ENCODE results near the gene ANO2.
"Not testable (repeated sequence)": the region's sequence is repeated elsewhere in the genome, so short reads cannot be mapped to it uniquely, and the experiment has no call there.

Gene ANO2

DNA sequence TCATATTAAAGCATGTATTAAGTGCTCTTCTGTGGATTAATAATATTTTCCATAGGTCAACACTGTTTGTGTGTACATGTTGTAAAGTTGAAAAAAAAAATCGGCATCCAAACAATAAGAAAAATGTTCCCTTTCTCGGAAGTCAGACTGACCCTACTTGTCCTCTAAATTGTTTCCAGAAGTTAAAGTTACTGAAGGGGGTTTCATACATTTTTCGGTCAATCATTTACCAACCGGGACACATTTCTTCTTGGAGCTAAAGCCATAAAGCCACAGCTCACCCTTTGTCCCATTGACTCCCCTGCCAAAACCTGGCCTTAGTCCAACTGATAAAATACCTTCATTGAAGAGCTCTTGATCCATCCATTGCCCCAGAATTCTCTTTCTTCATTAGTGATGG, 230.0 kb downstream of the ANO2 start:
- no peak for DNase-seq

DNA sequence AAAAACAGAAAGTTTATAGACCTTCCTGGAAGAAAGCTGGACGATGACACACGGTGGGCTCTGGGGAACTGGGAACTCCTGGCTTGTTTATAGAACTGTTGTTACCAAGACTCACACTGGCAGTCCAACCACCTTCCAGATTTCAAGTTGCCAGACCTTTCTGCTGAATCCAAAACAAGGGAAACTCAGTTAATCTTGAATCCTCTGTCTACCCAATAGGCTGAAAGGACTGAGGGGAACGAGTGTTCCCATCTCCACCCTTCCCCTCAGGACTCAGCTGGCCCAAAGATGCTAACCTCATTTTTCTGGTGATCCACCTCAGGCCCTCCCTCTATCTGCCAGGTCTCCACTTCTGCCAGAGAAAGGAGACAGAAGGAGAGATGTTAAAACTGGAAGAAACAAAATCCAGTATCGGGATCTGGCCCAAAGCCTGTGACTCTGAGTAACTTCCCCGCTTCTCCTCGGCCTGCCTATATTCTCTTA, 231.4 kb downstream of the ANO2 start:
- no peak for DNase-seq

DNA sequence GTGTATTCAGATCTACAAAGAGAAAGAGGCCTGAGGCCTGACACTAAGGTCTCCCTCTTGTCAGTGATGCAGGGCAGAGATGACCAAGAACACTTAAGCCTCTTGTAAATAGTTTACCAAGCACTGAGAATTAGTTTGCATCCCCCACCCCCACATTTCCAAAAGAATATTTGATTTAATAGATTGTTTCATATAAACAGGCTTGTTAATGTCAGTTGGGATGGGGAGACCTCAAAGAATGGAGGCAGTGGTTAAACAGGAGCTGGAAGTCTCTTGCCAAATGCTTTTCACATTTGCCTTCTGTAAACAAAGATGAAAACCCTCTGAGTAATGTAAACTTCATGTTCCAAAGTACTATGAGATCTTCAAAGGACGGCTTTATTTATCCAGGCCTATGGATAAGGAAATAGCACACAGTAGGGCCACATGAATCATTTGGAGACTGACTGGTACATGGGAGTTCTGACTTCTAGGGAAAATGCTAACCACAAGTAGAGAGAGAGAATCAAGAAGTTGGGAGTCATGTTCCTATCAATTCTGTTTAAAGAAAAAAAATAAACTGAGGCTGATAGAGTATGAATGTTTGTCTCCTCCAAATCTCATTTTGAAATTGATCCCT, 234.7 kb downstream of the ANO2 start:
- no peak for DNase-seq

DNA sequence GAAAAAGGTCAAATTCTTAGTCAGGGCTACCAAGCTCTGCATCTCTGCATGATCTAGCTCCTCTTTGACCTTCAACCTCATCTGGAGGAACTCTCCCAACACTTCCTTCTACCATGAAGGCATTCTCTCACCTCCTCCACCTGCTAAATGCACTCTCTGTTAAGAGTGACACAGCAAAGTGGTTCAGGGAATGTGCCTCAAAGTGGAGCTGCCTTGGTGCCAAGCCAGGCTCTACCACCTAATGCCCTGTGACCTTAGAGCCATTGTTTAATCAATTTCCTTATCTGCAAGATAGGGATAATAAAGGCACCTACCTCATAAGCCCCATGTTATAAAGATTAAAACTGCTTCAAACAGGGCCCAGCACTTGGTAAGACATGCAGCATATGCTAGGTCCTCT, 236.7 kb downstream of the ANO2 start:
- DNase-seq: no peak

DNA sequence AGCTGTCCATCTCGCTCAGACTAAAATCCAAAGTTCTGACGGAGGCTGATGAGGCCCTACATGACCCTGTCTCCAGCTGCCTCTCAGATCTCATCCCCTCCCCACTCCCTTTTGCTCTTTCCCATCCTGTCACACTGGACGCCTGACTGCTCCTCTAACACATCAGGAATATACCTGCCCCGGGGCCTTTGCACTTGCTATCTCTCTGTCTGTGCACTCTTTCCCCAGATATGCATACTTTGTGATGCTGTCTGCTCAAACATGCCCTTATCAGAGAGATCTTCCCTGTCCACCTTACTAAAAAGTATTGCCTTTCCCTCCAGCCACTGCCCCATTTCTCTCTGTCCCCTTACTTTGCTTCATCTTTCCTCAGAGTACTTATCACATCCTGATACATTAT, 238.8 kb downstream of the ANO2 start:
- DNase-seq: no peak

DNA sequence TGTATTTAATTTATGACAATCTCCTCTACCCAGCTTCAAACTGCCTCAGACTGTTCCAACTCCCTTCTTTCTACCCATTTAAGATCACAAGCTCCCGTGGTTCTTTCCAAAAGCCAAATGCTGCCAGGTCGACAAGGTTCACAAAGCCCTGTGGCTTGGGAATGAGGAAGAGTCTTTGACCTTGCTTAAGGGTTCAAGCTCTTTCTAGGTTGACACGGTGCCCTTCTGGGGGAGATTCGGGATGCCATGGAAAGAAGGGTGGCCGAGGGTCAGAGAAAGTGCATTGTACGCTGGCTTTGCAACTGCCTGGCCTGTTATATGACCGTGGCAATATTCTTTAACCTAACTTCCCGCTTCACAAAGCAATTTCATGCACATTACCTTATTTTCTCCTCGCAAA, 239.3 kb downstream of the ANO2 start:
- no peak for DNase-seq

DNA sequence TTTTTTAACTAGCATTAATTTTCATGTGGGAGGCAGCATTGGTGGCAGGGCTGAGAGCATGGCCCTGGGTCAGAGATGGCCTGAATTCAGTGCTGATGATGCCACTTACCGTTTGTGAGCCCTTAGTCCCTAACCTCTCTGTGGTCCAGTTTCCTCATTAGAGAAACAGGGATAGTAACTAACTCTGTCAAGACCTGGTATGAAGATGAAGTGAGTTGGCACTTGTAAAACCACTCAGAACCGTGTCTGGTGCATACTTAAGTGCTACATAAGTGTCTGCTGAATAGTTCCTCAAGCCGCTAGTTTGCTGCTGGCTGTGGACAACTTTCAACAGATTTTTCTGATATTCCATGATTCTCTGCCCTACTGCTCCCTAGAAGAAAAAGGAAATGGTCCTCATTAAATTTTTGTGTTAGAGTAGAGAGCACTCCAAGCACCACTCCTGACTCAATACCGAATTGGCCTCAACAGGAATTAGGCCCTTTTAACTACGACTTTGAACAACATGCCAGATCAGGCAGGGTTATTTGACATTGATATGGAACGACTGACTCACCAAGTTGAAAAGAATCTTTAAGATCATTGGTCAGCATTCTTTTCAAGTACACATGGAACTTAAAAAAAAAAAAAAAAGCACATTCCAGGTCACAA, 250.2 kb downstream of the ANO2 start:
- no peak for DNase-seq

DNA sequence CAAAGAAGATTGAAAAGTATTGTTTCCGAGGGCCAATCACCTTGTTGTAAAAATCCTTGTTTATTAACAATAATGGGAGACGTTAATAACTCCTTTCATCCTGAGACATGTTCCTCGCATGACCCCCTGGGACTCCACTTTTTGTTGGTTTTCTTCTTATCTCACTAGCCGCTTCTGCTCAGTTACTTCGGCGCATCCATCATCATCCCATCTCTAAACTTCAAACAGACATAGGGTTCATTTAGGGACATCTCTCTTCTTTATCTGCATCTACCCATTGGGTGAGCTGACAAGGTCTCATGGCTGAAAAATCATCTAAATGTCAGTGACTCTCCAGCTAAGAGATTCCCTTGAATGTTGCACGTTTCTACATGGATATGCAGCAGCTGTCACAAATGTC, 252.2 kb downstream of the ANO2 start:
- no peak for DNase-seq

DNA sequence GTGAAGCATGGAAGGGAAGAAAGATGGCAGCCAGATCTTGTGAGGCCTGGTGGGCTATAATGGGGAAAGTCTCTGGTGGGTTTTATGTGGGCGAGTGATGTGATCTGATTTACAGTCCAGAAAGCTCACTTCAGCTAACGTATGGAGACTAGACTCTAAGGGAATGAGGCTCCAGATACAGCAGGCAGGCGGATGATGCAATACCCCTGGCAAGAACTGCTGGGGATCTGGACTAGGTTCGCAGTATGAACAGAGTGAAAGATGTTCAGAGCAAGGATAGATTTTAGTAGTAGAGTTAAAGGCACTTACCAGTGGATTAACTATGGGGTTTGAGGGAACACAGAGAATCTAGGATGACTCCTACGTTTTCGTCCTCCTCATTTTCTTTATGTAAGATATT, 253.1 kb downstream of the ANO2 start:
- DNase-seq: no peak

DNA sequence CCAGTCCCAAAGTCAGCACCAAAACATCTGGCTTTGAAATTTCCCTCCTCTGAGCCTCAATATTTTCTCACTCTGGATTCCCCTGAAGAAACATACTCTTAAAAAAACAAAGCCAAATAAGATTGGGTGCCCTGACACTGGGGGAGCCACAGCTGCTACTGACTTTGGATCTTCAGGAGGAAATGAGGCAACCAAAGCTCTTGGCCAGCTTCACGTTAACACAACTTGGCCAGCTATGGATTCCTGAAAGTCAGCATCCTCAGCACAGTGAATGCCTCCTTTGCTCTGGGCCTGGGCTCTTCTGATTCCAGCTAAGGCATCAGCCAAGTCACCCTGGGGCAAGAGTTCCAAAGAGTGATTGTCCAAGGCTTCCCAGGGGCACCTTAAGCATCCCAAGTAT, 254.8 kb downstream of the ANO2 start:
- DNase-seq: no peak

DNA sequence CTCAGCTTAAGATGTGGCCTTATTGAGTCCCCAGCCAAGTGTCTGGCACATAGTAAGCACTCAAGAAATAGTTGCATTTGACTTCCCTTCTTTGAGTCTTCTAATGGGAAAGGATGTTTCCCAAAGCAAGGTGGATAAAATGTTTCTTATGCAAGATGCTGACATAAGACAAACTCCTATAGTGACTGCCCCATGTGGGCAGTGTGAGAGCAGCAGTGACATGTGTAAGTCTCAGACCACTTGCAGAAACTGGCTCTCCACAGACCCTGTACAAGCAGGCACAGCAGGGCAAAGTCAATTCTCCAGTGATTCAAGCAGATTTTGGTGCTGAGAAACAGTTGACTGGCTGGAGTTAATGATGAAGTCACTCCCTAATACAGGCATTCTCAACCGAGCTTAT, 255.3 kb downstream of the ANO2 start:
- DNase-seq: no peak

DNA sequence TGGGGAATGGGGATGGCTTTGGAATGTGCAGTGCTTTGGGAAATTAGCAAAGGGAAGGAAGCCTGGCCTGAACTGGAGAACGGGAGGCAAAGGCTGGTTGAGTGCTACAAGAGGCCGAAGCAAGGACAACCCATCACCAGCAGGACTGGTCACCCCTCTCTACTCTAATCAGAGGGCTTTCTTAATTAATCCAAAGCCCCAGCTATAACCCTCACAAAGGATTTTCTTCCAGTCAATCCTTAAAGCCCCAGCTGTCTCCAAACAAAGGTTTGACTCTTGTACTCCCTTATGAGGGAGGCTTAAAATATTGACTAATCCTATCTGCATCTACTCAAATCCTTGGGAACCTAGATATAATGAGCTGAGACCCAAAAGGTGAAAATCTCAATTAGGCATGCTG, 256.8 kb downstream of the ANO2 start:
- no peak for DNase-seq

DNA sequence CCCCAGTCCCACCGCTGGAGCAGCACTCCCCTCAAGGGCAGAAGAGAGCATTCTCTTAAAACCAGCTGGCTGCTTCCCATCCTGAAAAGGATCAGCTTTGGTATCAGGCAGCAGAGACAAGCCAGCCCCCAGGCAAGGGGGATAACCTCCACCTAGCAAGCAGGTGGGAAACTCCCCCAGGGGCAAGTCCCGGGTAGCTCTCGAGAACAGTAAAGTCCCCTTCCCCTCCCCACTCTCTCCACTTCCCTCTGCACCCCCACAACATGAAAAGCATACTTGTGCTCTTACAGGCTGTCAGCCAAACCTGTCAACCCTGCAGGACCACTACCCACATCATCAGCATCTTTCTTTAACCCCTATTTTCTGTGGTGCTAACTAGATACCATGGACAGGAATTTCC, 259.1 kb downstream of the ANO2 start:
- DNase-seq: no peak

DNA sequence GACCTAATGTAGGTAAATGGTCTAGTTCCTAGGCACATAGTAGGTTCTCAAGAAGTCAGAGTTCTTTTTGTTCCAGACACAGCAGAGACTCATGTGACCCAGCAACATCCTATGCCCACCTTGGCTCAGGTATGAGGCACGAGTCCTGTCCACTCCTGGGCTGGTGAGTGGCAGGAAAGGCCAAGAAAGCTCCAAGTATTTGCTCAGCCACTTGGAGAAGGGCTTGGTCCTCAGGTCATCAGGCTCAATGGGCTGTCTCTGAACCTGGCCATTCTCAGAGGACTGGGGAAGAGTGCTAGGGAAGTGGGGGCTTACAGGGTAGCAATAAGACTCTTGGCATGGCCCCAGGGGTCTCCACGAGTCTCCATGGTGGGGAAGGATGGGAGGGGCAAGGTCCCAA, 260.1 kb downstream of the ANO2 start:
- no peak for DNase-seq

DNA sequence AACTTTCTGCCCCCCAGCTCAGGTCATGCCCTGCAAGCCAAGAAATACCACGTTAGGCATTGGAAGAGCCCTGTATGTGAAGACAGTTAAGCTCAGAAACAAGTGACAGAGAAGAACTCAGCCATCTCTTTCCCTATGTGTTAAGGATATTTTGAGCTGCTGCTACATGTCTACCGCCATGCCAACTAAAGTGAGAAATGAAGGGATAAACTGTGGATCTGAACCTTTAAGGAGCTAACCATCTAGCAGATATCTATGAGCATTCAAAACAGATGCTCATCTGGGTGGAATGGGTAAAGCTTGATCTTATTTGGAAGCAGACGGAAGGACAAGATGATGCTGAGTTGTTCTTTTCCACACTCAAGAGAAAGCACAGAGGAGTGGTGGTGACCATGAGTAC, 262.5 kb downstream of the ANO2 start:
- DNase-seq: no peak

DNA sequence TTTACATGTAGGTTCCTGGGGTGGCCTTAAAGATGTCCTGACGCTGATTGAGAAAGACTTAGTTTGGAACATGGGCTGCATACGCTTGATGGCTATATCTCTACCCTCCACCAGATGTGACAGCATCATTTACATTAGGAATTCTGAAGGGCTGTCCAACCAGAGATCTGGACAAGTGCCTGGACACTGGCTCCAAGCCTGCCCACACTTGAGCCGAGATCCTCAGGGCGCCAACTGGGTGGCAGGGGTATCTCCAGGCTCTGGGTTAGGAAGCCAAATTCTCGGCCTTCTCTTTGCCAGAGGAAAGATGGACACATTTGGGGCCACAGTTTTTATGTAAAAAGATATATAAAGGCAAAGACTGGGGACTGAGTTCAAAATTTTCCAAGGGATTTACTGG, 266.9 kb downstream of the ANO2 start:
- no peak for DNase-seq

DNA sequence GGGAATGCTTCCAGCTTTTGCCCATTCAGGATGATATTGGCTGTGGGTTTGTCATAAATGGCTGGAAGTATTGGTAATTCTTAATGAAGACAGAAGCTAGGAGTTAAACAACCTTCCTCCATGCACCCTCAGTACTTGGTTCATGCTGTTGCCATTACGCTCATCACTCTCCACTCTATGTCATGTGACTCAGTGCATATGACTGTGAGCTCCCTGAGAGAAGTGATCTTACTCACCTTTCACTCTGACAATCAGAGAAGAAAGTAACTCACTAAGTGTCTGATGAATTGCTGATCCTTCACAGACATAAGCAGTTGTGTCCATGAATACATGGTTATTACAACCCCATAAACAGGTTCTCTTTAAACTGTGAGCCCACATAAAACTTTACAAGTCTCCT, 275.4 kb downstream of the ANO2 start:
- not testable (repeated sequence) for DNase-seq

DNA sequence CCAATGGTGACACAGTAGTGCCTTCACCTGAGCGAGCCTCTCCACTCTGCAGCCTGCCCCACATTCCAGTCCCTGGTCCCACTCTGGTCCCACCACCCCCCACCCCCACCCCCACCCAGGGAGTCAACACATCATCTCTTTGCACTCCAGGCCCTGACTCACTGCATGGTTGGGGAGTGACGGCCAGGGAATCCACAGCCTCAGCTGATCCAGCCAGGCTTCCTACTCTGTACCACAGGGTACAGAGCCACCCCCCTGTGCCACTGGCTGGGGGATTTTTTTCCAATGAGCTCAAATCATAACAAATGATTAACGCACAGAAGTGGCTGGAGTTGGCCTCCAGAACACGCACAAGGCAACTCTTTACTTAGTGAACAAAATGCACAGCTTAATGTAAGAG, 279.4 kb downstream of the ANO2 start:
- no peak for DNase-seq

DNA sequence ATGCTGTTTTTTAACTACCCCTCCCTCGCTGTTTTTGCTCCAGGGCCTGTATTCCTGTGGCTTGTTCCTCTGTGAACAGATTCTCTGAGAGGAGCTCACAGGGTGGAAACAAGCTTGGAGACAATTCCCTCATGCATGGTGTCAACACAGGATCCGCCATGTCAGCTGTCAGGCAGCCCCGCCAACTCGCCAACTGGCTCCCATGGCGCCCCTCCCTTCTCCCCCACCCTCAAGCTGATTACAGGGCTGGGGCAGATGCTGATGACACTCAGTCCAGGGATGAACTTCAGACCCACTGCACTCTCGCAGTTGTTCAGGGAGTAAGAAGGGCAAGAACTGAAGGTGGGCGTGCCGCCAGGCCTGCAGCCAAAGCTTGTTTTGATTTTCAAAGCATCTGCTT, 283.2 kb downstream of the ANO2 start:
- DNase-seq: no peak

DNA sequence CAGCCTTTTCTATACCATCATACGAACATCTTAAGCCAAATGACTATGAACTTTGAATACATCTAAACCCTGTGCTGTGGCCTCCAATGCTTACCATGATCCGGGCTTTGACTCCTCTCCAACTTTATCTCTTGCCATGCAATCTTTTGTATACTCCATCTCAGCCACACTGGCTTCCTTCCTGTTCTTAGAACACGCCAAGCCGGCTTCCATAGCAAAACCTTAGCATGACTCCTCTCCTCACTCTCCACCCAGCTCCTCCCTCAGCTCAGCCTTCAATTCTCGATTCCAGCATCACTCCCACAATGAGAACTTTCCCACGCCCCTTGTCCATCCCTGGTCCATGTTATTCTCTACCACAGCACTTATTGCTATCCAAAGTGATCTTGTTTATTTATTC, 284.8 kb downstream of the ANO2 start:
- no peak for DNase-seq

DNA sequence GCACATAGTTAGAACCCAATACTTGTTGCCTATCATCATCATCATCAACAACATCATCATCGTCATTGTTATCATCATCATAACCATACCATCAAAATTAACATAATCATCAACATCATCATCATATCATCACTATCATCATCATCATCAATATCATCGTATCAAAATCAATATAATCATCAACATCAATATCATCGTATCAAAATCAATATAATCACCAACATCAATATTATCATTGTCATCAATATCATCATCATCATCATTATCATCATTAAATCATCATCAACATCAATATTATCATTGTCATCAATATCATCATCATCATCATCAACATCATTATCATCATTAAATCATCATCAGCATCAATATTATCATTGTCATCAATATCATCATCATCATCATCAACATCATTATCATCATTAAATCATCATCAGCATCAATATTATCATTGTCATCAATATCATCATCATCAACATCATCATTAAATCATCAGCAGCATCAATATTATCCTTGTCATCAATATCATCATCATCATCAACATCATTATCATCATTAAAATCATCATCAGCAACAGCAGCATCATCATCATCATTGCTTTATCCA, 286.6 kb downstream of the ANO2 start:
- not testable (repeated sequence) for DNase-seq

DNA sequence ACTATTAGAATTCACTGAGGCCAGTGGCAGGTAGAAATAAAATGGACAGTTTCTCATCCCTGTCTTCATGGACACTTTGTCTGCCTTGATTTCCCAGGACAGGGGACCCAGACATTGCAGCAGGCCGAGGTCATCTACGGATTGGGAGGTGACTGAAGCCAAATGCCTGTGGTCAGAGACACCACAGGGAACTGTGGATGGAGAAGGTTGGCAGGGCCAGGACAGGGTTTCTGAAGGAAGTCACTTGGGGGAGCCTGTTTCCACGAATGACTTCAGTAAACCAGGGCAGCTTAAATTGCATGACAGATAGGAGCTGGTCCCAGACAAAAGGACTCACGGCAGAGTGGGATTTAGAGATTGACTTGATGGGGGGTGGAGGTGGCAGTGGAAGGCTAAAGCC, 288.2 kb downstream of the ANO2 start:
- no peak for DNase-seq

DNA sequence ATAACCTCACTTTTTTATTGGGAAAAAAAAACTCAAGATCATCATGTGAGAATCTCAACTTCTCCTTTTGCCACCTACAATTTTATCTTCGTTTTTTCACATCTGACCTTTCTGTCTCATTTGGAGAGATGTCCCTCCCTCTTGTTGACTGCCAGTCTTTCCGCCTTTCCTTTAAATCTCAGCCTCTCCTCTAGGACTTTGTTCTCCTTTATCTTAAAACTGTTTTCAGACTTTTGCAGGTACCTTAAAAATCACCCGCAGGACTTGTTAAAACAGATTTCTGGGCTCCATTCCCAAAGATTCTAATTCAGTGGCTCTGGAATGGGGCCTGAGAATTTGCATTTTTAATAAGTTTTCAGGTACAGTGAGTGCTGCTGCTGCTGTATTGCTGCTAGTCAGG, 289.9 kb downstream of the ANO2 start:
- DNase-seq: no peak

DNA sequence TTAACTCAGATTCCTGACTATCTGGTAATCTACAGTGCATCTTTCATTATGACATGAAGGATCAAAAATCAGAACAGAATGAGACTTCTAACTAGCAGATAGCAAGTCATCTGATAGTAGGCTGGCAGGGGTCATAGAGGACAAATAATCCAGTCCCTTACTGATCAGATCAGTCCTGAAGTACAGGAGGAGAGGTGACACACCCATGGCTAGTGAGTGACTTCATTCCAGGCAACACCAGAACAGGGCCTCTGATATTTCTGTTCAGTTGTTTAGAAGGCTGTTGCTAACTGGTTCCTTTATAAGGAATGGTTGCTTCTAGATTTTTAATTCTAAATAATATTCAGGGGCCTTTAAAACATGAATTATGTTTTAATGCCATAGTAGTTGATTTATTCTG, 291.0 kb downstream of the ANO2 start:
- no peak for DNase-seq
